Measurements from ENCODE around the gene TSHZ1. TPM values are rescaled to one million over a fixed set of nuclear protein-coding genes. Genes with fewer than 3 reads are reported as not detected.
A peak's percentile ranks its signal among the peaks of the same experiment; 100 is the strongest.

The TSHZ1 gene
- total RNA-seq, 1 experiment from 2014 or later: 8.1 TPM

GRCh38 chr18:75246721-75247610 is 36.4 kb downstream of the TSHZ1 start:
- no peak for DNase-seq (ENCODE audit: low spot score)

- peak; percentile 36 for DNase-seq (ENCODE audit: low spot score)
Measured at GRCh38 chr18:75247611-75248421, 37.2 kb downstream of the TSHZ1 start.

DNA sequence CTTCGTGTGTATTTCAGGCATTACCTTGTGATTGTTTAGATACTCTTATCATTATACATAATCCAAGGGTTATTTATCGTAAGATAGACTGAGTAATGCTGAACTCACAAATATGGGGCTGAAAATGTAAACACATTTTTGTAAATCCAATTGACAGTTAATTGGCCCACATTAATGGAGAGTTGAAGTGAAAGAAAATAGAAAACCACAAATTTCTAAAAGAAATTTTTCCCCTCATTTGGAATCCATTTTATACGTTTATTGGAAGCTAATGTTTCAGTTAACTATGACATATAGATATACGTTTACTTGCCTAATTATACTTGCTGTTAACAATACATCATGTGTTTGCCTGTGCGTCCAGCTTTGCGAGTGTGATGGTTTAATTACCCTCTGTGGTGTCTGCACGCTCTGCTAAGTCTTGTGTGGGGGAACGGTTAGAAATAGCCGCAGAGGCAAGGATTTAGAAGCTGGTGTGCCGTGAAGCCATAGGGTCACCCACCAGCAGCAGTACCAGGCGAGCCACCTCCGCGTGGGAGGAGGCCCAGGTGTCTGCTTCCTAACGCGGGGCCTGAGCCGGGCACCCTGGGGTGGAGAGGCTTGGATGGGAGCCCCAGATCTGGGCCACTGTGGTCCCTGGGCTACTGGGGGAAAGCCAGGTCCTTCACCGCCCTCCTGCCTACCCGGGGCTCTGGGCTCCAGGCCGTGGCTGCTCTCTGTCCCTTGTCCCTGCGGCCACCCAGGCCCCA is 38.0 kb downstream of the TSHZ1 start:
- DNase-seq (ENCODE audit: low spot score): no peak

DNA sequence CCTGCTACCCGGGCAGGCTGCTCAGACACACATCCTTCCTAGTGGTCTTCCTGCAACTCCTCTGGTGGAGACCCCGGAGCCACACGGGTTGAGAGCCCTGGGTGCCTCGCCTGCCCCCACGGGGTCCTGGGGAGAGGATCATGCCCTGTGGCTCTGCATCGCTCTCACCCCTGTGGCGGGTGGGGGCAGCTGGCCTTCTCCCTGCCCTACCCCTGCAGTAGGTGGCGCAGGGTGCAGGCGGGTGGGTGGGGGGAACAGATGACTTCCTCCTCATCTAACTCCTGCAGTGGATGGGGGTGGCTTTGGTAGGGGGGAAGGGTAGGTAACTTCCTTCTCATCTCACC is 38.5 kb downstream of the TSHZ1 start:
- no peak for DNase-seq (ENCODE audit: low spot score)

GRCh38 chr18:75249672-75250470 is 39.3 kb downstream of the TSHZ1 start:
- no peak for DNase-seq (ENCODE audit: low spot score)

GRCh38 chr18:75250471-75250821 is 39.8 kb downstream of the TSHZ1 start:
- DNase-seq (ENCODE audit: low spot score): no peak

DNA sequence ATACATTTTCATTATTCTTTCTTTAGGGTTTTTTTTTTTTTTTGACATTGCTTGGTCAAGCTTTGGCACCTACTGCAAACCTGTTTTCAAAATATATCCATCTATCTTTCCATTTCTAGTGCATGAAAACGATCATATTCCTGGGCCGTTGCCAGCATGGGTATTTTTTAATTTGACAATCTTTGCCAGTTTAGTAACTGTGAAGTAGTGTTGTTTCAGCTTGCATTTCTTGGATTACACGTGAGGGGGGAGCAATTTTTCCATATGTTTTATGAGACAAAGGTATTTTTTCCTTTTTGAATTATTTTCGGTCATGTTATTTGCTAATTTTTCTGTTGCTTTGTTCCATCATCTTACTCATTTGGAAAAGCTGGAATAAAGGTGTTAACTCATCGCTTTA is 40.9 kb downstream of the TSHZ1 start:
- no peak for DNase-seq (ENCODE audit: low spot score)

DNA sequence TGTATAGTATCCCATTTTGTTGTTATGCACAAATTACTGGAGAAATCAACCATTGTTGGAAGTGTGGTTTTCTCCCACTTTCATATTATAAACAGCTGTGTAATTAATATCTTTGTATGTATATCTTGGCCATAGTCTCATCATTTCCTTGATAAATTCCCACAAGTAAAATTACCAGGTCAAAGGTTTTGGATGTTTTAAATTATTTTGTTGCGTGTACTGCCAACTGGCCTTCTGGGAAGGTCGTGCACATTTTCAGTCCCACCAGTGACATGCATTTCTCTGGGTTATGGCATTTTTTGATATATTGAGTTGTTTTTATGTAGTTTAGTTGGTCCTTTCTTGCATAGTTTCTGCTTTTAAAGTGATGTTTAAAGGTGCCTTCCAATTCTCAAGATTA is 41.5 kb downstream of the TSHZ1 start:
- DNase-seq (ENCODE audit: low spot score): no peak

- DNase-seq (ENCODE audit: low spot score): no peak
Measured at GRCh38 chr18:75253043-75253442, 42.4 kb downstream of the TSHZ1 start.

DNA sequence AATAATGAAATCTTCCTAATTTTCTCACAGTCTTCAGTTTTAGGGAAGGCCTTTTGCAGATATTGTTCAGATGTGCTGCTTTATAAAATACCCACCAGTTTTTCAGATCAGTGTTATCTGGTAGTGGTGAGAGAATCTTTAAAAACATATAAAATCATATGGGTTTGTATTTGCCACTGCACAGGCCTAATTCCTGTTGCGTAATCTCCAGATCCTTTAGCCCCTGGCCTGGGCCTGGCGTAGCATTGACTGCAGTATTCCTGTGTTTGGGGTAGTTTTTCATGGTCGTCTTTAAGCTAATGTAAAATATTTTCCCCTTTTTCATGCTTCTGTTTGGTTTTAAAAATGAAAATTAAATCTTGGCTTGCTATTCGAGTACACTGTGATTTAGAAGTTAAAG is 43.2 kb downstream of the TSHZ1 start:
- DNase-seq (ENCODE audit: low spot score): no peak

- DNase-seq (ENCODE audit: low spot score): no peak
Measured at GRCh38 chr18:75255094-75255493, 44.5 kb downstream of the TSHZ1 start.

- no peak for DNase-seq (ENCODE audit: low spot score)
Measured at GRCh38 chr18:75256376-75256775, 45.8 kb downstream of the TSHZ1 start.

GRCh38 chr18:75257605-75258004 is 47.0 kb downstream of the TSHZ1 start:
- DNase-seq (ENCODE audit: low spot score): no peak

GRCh38 chr18:75261430-75262223 is 51.0 kb downstream of the TSHZ1 start:
- no peak for DNase-seq (ENCODE audit: low spot score)

DNA sequence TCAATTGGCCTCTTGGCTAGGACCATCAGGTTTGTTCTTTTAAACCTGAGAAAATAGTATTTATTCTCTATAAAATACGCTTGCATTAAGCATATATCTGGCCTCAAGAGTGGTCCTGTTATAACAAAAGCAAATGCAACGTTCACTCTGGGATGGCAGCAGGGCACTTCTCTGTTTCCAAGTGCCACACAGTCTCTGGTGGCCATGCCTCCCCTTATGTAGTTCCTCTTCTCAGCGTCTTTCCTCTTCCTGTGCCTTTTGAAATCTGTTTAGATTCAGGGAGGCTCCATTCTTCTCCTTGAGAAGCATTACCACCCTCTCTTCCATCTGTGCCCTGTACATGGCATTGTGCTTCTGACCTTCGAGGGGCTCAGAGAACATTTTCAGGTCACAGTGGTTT is 51.9 kb downstream of the TSHZ1 start:
- no peak for DNase-seq (ENCODE audit: low spot score)

- no peak for DNase-seq (ENCODE audit: low spot score)
Measured at GRCh38 chr18:75264195-75264594, 53.6 kb downstream of the TSHZ1 start.

DNA sequence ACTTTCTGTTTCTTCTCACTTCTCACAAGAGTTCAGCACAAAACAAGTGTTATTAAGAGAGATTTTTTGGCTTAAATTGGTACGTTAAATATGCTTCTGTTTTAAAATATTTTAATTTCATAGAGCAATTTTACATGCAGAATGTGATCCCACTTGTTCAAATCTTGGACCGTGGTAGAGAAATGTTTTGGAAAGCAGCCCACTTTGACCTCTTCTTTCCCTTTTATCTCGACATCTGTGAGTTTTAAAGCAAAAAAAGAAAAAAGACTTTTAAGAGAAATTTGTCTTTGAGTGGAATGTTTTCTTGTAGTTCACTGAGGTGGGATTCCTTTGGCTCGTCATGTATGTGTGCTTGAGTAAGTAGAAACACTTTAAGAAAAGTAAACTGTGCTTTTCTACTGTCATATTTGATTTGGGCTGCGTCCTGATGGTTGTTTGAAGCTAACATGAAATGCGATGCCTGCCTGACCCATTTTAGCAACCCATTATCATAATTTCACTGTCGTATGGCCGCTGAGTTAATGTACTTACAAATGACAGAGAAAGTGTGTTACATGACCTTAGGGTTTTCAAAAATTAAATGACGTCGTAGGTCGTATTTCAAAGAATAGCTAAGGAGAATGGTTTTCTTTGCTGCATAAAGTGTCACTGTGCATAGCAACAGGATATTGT is 54.5 kb downstream of the TSHZ1 start:
- DNase-seq (ENCODE audit: low spot score): no peak

DNA sequence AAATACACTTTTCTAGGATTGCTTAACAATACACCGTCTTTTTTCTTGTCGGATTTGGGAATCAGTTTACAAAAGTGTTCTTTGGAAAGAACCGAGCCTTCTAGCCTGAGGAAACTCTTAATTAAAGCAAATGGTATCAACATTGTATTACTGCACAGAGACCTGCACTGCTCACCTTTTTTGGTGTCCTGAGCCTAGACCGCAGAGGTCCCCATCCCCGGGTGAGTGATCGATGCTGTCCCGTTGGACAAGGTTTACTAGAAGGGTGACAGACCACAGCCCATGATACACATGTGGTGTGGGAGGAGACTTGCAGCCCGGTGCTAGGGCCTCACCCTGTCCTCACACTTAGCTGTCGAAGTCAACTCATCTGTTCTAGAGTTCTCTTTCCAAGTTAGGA is 55.3 kb downstream of the TSHZ1 start:
- DNase-seq (ENCODE audit: low spot score): no peak

DNA sequence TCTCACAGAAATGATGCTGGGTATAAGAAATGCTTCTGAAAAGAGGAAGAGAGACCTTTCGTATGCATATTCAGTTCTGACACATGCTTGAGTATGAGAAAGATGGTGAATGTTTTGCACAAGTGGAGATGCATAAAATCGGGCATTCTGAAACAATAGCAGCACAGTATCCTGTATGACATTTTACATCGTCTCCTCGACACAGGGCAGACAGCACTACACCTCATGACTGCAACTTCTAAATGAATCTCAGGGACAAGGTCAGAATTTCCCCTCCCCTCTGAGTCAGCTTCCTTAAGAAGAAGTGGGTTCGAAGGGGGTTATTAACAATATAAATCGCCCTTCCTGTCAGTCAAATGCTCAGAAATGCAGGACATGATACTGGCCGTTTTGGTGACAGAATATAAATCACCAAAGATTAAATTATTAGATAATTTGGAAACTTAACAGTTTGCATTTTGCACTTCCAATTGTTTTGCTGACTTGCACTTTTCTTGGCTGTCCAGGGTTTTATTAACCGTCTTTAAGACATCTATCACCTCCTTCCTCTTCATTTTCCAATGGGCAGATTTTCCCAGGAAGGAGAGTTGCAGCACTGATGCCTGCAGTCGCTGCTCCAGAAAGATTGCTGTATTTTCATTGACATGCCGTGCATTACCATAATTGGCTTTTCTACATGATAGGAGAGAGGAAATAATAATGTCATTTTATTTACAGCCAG is 57.2 kb downstream of the TSHZ1 start:
- DNase-seq (ENCODE audit: low spot score): no peak

- no peak for DNase-seq (ENCODE audit: low spot score)
Measured at GRCh38 chr18:75268364-75268646, 57.7 kb downstream of the TSHZ1 start.
